GM18502 (cell line): ENCODE measurements around the gene MXRA7.
"Not testable (repeated sequence)": the region's sequence is repeated elsewhere in the genome, so short reads cannot be mapped to it uniquely, and the experiment has no call there.

Source experiments
- ATAC-seq: cut with Tn5 transposase; IDR thresholded peaks from one replicate; pipeline ENCODE4 v1.9.1; 2021; ENCODE audit warnings: mild to moderate bottlenecking; ENCODE audit not compliant: unreplicated experiment, poor library complexity

The MXRA7 gene

DNA sequence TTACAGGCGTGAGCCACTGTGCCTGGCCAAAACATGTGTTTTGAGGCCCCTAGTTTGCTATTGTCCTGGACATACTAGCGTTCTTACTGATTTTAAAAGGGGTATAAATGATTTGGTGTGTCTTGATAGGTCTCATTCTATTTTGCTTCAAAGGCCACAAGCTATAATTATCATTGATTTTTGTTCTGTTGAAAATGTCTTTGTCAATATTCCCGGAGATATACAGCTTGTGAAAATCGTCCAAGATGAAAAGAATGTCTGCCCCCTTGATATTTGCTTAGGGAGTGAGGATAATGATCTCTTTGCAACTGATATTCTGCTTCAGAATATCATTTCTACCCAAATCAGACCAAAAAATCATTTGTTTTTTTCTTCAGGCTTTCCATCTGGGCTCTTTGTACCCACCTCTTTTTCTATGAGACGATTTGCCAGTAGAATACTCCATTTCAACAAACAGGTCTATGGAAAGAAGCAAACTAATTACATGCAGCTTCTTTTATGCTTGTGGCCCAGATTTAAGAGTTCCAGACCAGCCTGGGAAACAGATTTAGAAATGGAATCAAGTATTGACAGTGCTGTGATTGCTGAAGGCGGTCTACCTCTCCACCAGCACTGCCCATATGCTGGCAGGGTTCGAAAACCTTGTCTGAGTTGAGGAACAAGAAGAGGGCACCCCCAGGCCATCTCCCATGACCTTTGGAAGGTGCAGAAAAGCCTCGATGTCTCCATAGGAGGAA, 53.1 kb downstream of the MXRA7 start:
- no peak for ATAC-seq

DNA sequence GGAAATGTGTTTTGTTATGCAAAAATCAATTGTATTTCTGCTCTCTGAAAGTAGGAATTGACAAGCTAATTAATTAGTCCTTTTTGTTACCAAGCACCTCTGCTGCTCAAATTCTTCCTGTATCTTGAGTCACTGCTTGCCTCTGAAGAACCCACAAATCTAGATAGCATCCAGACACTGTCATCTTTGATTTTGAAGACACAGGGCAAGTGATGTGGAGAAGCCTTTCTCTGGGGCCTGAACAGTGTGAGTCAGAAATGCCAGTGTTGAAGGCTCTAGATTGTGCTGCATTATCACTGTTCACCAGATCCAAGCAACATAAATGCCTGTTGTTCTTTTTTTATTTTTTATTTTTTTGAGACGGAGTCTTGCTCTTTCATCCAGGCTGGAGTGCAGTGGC, 56.4 kb downstream of the MXRA7 start:
- ATAC-seq = no peak

DNA sequence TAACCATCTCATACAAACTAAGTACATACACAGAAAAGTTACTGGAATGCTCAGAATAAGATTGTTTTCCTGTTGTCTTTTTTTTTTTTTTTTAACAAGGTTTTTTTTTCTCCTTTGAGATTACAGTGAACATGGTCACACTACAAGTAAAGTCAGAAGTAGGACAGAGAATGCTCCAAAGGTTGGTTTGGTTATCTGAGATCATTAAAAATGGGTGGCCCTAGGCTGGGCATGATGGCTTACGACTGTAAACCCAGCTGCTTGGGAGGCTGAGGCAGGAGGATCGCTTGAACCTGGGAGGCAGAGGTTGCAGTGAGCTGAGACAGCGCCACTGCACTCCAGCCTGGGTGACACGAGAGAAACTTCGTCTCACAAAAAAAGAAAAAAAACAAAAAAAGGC, 60.3 kb downstream of the MXRA7 start:
- ATAC-seq = no peak

GRCh38 chr17:76646712-76647111, 64.1 kb downstream of the MXRA7 start:
- no peak for ATAC-seq

GRCh38 chr17:76645481-76645880, 65.3 kb downstream of the MXRA7 start:
- no peak for ATAC-seq

DNA sequence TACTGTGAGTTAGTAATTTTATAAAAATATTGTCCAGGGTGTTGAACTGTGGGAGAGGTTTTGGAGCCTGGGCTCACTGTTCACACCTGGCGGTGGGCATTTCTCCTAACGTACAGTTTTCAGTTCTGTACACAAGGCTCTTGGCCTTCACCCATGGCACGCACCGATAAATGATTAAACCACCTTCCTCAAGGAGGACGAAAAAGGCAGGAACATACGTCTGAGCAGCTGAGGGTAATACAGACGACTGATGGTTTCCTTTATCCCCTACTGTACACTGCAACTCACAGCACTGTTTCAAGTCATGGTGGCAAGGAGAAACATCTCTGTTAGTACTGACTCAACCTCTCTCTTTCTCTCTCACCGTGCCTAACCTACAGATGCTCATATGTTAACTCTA, 65.8 kb downstream of the MXRA7 start:
- no peak for ATAC-seq

DNA sequence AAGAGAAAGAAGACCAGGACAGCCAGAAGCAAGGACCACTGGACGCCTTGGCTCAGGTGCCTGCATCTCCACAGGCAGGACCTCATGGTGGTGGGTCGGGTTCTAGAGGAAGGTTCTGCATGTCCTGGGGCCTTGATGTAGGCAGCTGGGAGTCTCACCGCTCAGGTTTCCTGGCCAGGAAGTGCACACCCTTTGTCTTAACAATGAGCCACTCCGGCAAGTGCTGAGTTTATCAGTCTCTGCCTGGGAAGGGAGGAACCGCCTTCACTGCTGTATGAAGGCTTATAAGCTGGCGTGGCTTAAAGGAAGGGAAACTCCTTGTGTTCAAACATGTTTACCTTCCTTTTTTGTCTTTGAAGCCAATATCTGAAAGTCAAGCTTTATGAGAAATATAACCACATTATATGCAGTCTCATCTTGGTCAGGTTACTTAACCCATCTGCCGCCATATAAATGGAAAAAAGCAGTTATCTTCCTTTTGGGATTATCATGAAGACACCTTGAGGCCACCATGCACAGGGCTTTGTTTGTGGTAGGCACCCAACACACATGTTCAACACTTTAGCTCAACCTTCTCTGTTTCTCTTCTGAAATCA, 67.1 kb downstream of the MXRA7 start, which contains the start of gene ST6GALNAC1:
Gene ST6GALNAC1 (minus strand): TSS at position 205 of the 596 bp plus-strand sequence. CDS start 119 bp downstream, at position 86.
- ATAC-seq = no peak

- ATAC-seq = no peak
Measured at GRCh38 chr17:76642994-76643393, 67.8 kb downstream of the MXRA7 start.

DNA sequence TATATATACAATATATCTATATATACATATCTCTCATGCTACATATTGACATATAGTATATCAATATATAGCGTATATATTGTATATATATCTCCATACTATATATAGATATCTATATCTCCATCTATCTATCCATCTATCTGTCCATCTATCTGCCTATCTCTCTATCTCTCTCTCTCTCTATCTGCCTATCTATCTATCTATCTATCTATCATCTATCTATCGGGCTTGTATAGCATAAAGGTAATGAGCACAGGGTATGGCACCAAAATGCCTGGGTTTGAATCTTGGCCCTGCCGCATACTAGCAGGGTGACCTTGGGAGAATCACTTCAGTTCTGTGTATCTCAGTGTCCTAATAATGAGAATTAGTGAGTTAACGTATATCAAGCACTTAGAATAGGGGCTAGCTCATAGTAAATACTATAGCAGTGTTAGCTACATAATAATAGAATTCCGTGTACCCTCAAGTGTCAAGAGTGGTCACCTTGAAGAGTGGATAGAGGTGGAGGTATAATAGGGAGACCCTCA, 68.7 kb downstream of the MXRA7 start:
- ATAC-seq = no peak

- no peak for ATAC-seq
Measured at GRCh38 chr17:76641501-76641900, 69.3 kb downstream of the MXRA7 start.

- ATAC-seq = no peak
Measured at GRCh38 chr17:76640550-76641380, 70.0 kb downstream of the MXRA7 start.

- no peak for ATAC-seq
Measured at GRCh38 chr17:76638263-76638662, 72.5 kb downstream of the MXRA7 start.

DNA sequence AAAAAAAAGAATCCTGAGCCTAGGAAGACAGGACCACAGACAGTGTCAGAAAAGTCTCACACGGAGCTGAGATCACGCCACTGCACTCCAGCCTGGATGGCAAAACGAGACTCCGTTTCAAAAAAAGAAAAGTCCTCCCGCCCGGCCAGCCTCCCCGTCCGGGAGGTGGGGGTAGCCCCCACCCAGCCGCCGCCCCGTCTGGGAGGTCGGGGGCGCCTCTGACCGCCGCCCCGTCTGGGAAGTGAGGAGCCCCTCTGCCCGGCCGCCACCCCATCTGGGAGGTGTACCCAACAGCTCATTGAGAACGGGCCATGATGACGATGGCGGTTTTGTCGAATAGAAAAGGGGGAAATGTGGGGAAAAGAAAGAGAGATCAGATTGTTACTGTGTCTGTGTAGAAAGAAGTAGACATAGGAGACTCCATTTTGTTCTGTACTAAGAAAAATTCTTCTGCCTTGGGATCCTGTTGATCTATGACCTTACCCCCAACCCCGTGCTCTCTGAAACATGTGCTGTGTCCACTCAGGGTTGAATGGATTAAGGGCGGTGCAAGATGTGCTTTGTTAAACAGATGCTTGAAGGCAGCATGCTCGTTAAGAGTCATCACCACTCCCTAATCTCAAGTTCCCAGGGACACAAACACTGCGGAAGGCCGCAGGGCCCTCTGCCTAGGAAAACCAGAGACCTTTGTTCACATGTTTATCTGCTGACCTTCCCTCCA, 74.1 kb downstream of the MXRA7 start:
- ATAC-seq = not testable (repeated sequence)

GRCh38 chr17:76635659-76636360, 75.0 kb downstream of the MXRA7 start:
- ATAC-seq = no peak

- ATAC-seq = no peak
Measured at GRCh38 chr17:76635039-76635438, 75.7 kb downstream of the MXRA7 start.

GRCh38 chr17:76633628-76634328, 77.0 kb downstream of the MXRA7 start:
- no peak for ATAC-seq

DNA sequence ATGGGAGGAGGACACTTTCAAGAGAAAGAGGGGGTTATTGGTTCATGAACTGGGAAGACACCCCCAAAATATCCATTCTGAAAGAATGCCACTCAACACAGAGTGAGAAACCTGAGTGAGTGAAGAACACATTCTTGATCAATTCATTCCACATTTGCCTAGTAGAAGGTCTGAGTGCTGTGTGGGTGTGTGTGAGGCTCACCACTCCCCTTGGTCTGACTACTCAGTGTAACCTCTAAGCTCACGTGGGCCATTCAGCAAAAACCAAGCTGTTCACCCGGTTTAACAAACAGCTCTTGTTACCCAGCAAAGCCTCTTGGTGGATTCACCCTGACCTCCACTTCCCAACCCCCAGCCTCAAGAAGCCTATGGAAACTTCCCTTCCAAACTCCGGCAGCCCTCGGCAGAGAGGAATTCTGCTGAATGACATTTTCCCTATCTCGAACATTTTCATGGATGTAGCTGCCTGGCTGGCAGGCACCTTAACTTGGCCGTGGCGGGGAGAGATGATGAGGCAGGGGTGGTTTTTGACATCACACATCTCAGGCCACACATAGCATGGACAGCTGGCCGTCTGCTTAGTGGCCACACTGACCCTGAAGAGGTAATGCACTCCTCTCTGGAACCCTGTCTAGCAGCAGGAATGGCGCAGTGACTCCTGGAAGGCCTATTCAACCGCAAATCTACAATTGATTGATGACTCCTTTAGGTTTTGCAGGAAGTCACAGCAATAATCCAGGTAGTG, 78.8 kb downstream of the MXRA7 start:
- ATAC-seq = no peak

- ATAC-seq = no peak
Measured at GRCh38 chr17:76630151-76630550, 80.6 kb downstream of the MXRA7 start.
